BJ (cell line): Measurements from ENCODE around the gene VIL1. TPM values are rescaled to one million over a fixed set of nuclear protein-coding genes. Genes with fewer than 3 reads are reported as not detected.

Experiments used
- CTCF ChIA-PET: fragments of 350-600 bp; formaldehyde crosslinking; extraction: SDS; loops from one replicate; lab custom pipeline; 2021; ENCODE audit warnings: antibody characterized with exemption, inconsistent platforms; lab: Yijun Ruan, JAX
- POLR2A ChIA-PET: fragments of 300-600 bp; sonication (Branson Sonifier 250); formaldehyde crosslinking; extraction: SDS; loops from one replicate; lab custom pipeline; 2021; ENCODE audit warnings: antibody characterized with exemption; lab: Charles Lee
- DNase-seq: peaks from one replicate; pipeline ENCODE4 v3.0.0-alpha.2; 2011; ENCODE audit warnings: low read depth
- H3K27me3 ChIP-seq: 2 replicates; pipeline ENCODE4 v1.6.0; 2011; ENCODE audit warnings: low read length; ENCODE audit not compliant: control insufficient read depth, insufficient read depth
- H3K36me3 ChIP-seq: 2 replicates; pipeline ENCODE4 v1.5.1; 2011; ENCODE audit warnings: low read length; ENCODE audit not compliant: control insufficient read depth, insufficient read depth
- H3K4me3 ChIP-seq: 2 replicates; pipeline ENCODE4 v1.5.1; 2011; ENCODE audit warnings: low read depth, mild to moderate bottlenecking, control low read depth, low read length
- polyA plus RNA-seq: library from polyadenylated mRNA; depleted of rRNA; stranded (reverse); fragments of >200 nt; gene quantifications from 2 replicates; pipeline ENCODE4 v1.2.3, GENCODE V29; 2011
- TF ChIP-seq, protein P1 (sequence below): IDR thresholded peaks from 2 replicates; pipeline ENCODE4 v1.5.1; 2011; ENCODE audit warnings: low read depth, mild to moderate bottlenecking, control low read depth, inconsistent platforms, low read length, moderate library complexity; ENCODE audit not compliant: insufficient read depth

The VIL1 gene
- polyA plus RNA-seq, 1 experiment, result not detected

DNA sequence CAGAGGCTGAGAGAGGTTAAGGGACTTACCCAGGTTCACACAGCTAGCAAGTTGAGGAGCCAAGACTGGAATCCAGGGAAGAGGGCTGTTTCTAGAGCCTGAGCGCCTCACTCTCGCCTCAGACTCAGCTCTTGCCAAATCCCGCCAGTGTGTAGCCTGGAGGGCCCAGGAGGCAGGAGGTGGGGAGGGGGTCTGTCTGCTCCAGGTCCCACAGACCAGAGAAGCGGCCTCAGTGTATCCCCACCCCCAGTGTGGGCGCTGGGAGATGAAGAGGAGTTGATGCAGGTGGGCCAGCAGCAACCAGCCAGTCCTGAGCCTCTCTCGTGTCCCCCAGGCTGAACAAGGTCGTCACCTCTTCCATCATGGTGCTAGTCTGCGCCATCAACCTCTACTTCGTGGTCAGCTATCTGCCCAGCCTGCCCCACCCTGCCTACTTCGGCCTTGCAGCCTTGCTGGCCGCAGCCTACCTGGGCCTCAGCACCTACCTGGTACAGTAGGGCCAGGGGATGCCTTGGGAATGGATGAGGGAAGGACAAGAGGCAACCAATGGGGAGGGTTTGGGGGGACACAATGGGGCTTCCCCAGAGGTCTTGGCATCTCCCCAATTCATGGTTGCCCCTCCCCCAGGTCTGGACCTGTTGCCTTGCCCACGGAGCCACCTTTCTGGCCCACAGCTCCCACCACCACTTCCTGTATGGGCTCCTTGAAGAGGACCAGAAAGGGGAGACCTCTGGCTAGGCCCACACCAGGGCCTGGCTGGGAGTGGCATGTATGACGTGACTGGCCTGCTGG, 24.4 kb upstream of the VIL1 start:
- CTCF ChIA-PET, result interaction anchor here (0.9 to 3.0 kb wide), 11 partner anchors 10 to 209 kb away, joined by 3 to 21 read pairs (median 4); no protein-coding TSS in a partner anchor
- Histone ChIP-seq H3K27me3 (no peaks in the 10 kb centered on the region), H3K36me3 (no peaks in the 10 kb centered on the region), H3K4me3 (no peak overlapping the region)
- TF ChIP-seq, protein P1, sequence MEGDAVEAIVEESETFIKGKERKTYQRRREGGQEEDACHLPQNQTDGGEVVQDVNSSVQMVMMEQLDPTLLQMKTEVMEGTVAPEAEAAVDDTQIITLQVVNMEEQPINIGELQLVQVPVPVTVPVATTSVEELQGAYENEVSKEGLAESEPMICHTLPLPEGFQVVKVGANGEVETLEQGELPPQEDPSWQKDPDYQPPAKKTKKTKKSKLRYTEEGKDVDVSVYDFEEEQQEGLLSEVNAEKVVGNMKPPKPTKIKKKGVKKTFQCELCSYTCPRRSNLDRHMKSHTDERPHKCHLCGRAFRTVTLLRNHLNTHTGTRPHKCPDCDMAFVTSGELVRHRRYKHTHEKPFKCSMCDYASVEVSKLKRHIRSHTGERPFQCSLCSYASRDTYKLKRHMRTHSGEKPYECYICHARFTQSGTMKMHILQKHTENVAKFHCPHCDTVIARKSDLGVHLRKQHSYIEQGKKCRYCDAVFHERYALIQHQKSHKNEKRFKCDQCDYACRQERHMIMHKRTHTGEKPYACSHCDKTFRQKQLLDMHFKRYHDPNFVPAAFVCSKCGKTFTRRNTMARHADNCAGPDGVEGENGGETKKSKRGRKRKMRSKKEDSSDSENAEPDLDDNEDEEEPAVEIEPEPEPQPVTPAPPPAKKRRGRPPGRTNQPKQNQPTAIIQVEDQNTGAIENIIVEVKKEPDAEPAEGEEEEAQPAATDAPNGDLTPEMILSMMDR, result no peak
- POLR2A ChIA-PET, result no interaction called here
- no peak for DNase-seq

DNA sequence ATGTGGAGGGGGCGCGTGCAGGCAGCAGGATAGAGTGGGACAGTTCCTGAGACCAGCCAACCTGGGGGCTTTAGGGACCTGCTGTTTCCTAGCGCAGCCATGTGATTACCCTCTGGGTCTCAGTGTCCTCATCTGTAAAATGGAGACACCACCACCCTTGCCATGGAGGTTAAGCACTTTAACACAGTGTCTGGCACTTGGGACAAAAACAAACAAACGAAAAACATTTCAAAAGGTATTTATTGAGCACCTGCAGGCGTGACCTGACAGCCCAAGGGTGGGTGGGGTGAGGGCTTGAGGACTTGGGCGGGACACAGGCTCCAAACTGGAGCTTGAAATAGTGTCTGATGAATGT, 23.9 kb upstream of the VIL1 start:
- H3K27me3 ChIP-seq, result no peaks in the 10 kb centered on the region
- H3K4me3 ChIP-seq, result no peak overlapping the region
- no peak for DNase-seq
- no peaks in the 10 kb centered on the region for H3K36me3 ChIP-seq
- ChIA-PET CTCF (interaction anchor here (1.3 to 3.0 kb wide), 7 partner anchors 60 to 124 kb away, joined by 3 to 21 read pairs (median 6); partner anchors contain the start of gene TMBIM1), POLR2A (no interaction called here)
- TF ChIP-seq, protein P1, result no peak

DNA sequence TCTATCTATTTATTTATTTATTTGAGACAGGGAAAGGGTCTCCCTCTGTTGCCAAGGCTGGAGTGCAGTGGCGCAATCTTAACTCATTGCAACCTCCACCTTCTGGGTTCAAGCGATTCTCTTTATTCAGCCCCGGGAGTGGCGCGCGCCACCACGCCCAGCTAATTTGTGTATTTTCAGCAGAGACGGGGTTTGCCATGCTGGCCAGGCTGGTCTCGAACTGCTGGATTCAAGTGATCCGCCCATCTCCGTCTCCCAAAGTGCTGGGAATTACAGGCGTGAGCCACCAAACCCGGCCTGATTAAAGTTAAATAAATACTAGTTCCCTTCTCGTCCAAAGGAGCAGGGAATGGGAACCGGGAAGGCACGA, 23.5 kb upstream of the VIL1 start:
- POLR2A ChIA-PET, result interaction anchor here (1.0 kb wide), 1 partner anchor 13 kb away, joined by 3 read pairs; no protein-coding TSS in a partner anchor

DNA sequence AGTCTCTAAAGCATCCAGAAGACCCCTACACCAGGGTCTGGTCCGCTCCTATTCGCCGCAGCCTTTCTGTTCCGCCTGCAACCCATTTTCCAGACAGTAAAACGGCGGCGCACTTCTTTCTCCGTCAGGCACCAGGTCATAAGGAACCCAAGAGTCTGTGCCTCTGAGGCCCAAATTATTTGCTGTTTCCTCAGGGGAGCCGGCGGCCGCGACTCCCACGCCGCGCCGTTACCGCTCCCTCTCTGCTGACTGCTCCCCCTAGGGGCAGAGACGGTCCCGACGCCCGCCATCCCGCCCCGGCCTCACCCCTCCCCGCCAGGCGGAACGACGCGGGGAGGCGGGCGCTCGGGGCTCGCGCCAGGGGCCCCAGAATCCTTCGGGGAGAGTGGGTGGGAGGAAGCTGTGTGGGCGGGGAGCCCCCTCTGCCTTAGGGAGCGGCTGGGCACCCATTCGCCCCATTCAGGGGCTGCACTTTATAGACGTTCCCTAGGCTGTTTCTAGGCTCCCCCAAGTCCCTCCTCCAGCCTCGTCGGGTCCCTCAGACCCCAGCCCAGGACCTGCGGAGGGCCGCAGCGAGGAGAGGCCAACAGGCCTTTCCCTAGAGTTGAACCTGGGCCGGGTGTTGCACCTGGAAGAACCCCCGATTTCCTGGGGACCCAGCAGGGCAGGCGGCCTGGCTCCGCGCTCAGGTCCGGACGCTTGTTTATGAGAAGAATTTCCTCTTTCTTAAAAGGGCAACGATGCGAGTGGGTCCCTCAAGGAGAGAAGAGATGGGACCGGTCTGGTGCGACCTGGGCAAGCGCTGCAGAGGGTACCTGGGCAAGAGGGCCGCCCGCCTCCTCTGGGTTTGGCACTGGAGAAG, 22.9 kb upstream of the VIL1 start:
- POLR2A ChIA-PET, result interaction anchor here (0.6 to 1.0 kb wide), 3 partner anchors 12 to 140 kb away, joined by 3 to 4 read pairs (median 3); no protein-coding TSS in a partner anchor
- Histone ChIP-seq H3K36me3 (no peaks in the 10 kb centered on the region), H3K4me3 (peak overlapping the region; percentile 75), H3K27me3 (no peaks in the 10 kb centered on the region)
- TF ChIP-seq, protein P1, result peak; percentile 76
- peak; percentile 62 for DNase-seq
- CTCF ChIA-PET, result interaction anchor here (0.6 to 3.0 kb wide), 19 partner anchors 9 to 899 kb away, joined by 3 to 21 read pairs (median 6); partner anchors contain the start of gene TMBIM1

More for the DNA sequence above, 23.5 kb upstream of the VIL1 start:
- DNase-seq, result no peak
- CTCF ChIA-PET, result interaction anchor here (1.1 to 3.0 kb wide), 11 partner anchors 9 to 124 kb away, joined by 3 to 21 read pairs (median 6); partner anchors contain the start of gene TMBIM1
- Histone ChIP-seq H3K4me3 (peak overlapping the region; percentile 36), H3K27me3 (no peaks in the 10 kb centered on the region), H3K36me3 (no peaks in the 10 kb centered on the region)
- TF ChIP-seq, protein P1, result no peak
